Measurements from ENCODE around the gene C6orf47.

C6orf47 gene

GRCh38 chr6:31636698-31637596, 23.6 kb downstream of the C6orf47 start:
- DNase-seq (ENCODE audit: low read depth): no peak

GRCh38 chr6:31634969-31635575, 25.5 kb downstream of the C6orf47 start:
- no peak for DNase-seq (ENCODE audit: low read depth)

GRCh38 chr6:31634131-31634530, 26.4 kb downstream of the C6orf47 start:
- no peak for DNase-seq (ENCODE audit: low read depth)

GRCh38 chr6:31633447-31633846, 27.1 kb downstream of the C6orf47 start:
- no peak for DNase-seq (ENCODE audit: low read depth)

GRCh38 chr6:31632279-31632946, 28.2 kb downstream of the C6orf47 start:
- DNase-seq (ENCODE audit: low read depth): no peak

GRCh38 chr6:31631681-31632278, 28.8 kb downstream of the C6orf47 start:
- DNase-seq (ENCODE audit: low read depth): no peak

GRCh38 chr6:31631209-31631608, 29.4 kb downstream of the C6orf47 start:
- DNase-seq (ENCODE audit: low read depth): no peak

- DNase-seq (ENCODE audit: low read depth): no peak
These were observed 30.2 kb downstream of the C6orf47 start for GRCh38 chr6:31630177-31630934.

GRCh38 chr6:31629014-31629413, 31.6 kb downstream of the C6orf47 start:
- DNase-seq (ENCODE audit: low read depth): no peak

GRCh38 chr6:31627690-31628287, 32.8 kb downstream of the C6orf47 start:
- no peak for DNase-seq (ENCODE audit: low read depth)

- DNase-seq (ENCODE audit: low read depth): no peak
These were observed 33.6 kb downstream of the C6orf47 start for GRCh38 chr6:31626952-31627351.

- DNase-seq (ENCODE audit: low read depth): no peak
These were observed 36.5 kb downstream of the C6orf47 start for GRCh38 chr6:31624070-31624469.

GRCh38 chr6:31622684-31623091, 37.9 kb downstream of the C6orf47 start:
- DNase-seq (ENCODE audit: low read depth): no peak

GRCh38 chr6:31621991-31622390, 38.6 kb downstream of the C6orf47 start:
- DNase-seq (ENCODE audit: low read depth): no peak

GRCh38 chr6:31621320-31621939, 39.1 kb downstream of the C6orf47 start:
- DNase-seq (ENCODE audit: low read depth): no peak

- no peak for DNase-seq (ENCODE audit: low read depth)
These were observed 39.8 kb downstream of the C6orf47 start, which contains the start of gene PRRC2A for GRCh38 chr6:31620586-31621319. Gene PRRC2A, plus strand, starts transcription at chr6:31620715. Its CDS starts 2,075 bp downstream, at chr6:31622790.

GRCh38 chr6:31619805-31620585, 40.6 kb downstream of the C6orf47 start:
- peak; percentile 96 for DNase-seq (ENCODE audit: low read depth)

- no peak for DNase-seq (ENCODE audit: low read depth)
These were observed 43.6 kb downstream of the C6orf47 start for GRCh38 chr6:31617010-31617409.

GRCh38 chr6:31615748-31616147, 44.8 kb downstream of the C6orf47 start:
- no peak for DNase-seq (ENCODE audit: low read depth)
